ENCODE measurements around the gene RPS27L.
"Not testable (repeated sequence)": the region's sequence is repeated elsewhere in the genome, so short reads cannot be mapped to it uniquely, and the experiment has no call there.

GRCh38 chr15:63098901-63099300 lies 58.4 kb downstream of the RPS27L start:
- not testable (repeated sequence) for TF ChIP-seq CTCF (IDR thresholded peaks at IDR 0.05; ENCODE audit: low read depth, low read length); MAX (IDR thresholded peaks at IDR 0.05; ENCODE audit: low read depth, low read length); POLR2A (IDR thresholded peaks at IDR 0.05; ENCODE audit: extremely low read depth, insufficient read length)
